Epithelial cell of proximal tubule (primary cell): ENCODE data around the gene GPR25. TPM values are rescaled to one million over a fixed set of nuclear protein-coding genes. Genes with fewer than 3 reads are reported as not detected.

Experiments
- DNase-seq: peaks from one replicate; pipeline ENCODE4 v3.0.0-alpha.2; 2011; ENCODE audit warnings: low read depth
- H3K4me3 ChIP-seq: 2 replicates; pipeline ENCODE4 v1.5.1; 2011; ENCODE audit warnings: low read depth, mild to moderate bottlenecking, low read length
- CTCF ChIP-seq: conservative IDR thresholded peaks from 2 replicates; pipeline ENCODE4 v1.5.1; 2012; ENCODE audit warnings: low read depth, mild to moderate bottlenecking, low read length
- total RNA-seq: library from RNA; depleted of rRNA; stranded (reverse); fragments of >200 nt; gene quantifications from 2 replicates; pipeline ENCODE4 v1.2.3, GENCODE V29; 2015

Gene GPR25
- total RNA-seq, 1 donor from 2014 or later = not detected

- no peak for TF ChIP-seq CTCF
- DNase-seq = no peak
- no peak overlapping the region for H3K4me3 ChIP-seq
These were observed 16.8 kb downstream of the GPR25 start for GRCh38 chr1:200889571-200889970.

- no peak for TF ChIP-seq CTCF
- H3K4me3 ChIP-seq = no peak overlapping the region
- no peak for DNase-seq
These were observed 17.2 kb downstream of the GPR25 start for GRCh38 chr1:200890027-200890426.

GRCh38 chr1:200890818-200891773, 18.3 kb downstream of the GPR25 start:
- H3K4me3 ChIP-seq = peak overlapping the region; percentile 72
- DNase-seq = no peak
- peak; percentile 71 for TF ChIP-seq CTCF

GRCh38 chr1:200891774-200892157, 19.0 kb downstream of the GPR25 start:
- no peak for DNase-seq
- peak overlapping the region; percentile 72 for H3K4me3 ChIP-seq
- TF ChIP-seq CTCF = no peak

- DNase-seq = no peak
- no peak for TF ChIP-seq CTCF
- peak overlapping the region; percentile 72 for H3K4me3 ChIP-seq
These were observed 19.8 kb downstream of the GPR25 start for GRCh38 chr1:200892546-200892945.

GRCh38 chr1:200892958-200893357, 20.2 kb downstream of the GPR25 start:
- DNase-seq = no peak
- TF ChIP-seq CTCF = no peak
- no peak overlapping the region for H3K4me3 ChIP-seq

DNA sequence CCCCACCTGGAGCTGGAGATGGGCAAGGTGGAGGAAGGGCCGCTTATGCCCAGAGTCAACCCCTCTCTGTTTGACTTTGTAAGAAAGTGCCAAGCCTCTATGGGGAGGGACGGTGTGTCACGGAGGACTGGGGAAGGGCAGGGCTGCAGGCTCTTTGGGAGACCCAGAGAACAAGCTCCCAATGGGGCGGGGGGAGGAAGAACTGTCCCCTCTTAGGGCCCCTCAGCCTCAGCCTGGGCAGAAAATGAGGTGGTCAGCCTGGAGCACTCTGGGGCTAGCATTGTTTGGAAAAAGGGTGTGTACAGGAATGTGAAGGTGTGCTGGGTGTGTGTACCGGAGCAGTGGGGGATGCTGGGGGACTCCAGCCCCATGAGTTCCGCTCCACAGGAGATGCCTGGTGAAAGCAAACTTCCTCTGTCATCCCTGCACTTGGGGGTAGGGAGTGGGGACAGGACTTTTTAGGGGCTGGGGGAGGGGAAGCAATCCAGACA, 20.7 kb downstream of the GPR25 start:
- TF ChIP-seq CTCF = no peak
- H3K4me3 ChIP-seq = peak overlapping the region; percentile 66
- no peak for DNase-seq
